Vagina (tissue), 2 donors: ENCODE measurements around the gene CRADD.

Source experiments
- POLR2A ChIP-seq, 2 donors: fragments of 450-650 bp; IDR thresholded peaks; one replicate each; pipeline ENCODE4 v1.6.1; 2017; ENCODE audit warnings: antibody characterized with exemption in 2 of 2, mild to moderate bottlenecking in 2 of 2, moderate library complexity in 2 of 2
- TF ChIP-seq, protein P1 (sequence below), 3 experiments: fragments of 450-650 bp in 2 of 3; fragments of 200-600 bp in 1 of 3; sonication (generic) in 1 of 3; IDR thresholded peaks; one replicate each; pipeline ENCODE4 v1.5.1; 2017 to 2019; ENCODE audit warnings: antibody characterized with exemption in 3 of 3, mild to moderate bottlenecking in 2 of 3, moderate library complexity in 2 of 3

DNA sequence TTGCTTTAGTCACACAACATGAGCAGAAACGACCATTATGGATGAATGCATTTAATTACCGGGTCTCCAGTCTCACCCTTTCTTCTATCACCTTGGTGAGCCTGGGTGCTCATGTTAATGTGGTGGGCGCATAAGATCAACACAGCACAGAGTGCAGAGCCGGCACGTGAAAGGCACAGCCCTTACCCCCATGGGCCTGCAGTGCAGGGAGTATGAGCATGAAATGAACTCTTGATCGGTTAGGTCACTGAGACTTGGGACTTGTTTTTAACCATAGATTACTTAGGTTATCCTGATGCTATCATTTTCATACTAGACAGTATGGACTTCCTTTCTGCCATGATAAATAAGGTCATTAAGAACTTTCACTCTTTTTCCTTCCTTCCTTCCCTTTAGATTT lies 156.8 kb downstream of the CRADD start:
- no peak for TF ChIP-seq POLR2A (IDR thresholded peaks at IDR 0.05)
- TF ChIP-seq, protein P1, sequence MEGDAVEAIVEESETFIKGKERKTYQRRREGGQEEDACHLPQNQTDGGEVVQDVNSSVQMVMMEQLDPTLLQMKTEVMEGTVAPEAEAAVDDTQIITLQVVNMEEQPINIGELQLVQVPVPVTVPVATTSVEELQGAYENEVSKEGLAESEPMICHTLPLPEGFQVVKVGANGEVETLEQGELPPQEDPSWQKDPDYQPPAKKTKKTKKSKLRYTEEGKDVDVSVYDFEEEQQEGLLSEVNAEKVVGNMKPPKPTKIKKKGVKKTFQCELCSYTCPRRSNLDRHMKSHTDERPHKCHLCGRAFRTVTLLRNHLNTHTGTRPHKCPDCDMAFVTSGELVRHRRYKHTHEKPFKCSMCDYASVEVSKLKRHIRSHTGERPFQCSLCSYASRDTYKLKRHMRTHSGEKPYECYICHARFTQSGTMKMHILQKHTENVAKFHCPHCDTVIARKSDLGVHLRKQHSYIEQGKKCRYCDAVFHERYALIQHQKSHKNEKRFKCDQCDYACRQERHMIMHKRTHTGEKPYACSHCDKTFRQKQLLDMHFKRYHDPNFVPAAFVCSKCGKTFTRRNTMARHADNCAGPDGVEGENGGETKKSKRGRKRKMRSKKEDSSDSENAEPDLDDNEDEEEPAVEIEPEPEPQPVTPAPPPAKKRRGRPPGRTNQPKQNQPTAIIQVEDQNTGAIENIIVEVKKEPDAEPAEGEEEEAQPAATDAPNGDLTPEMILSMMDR (IDR thresholded peaks at IDR 0.05), result no peak
